Renal cortical epithelial cell (primary cell): Measurements from ENCODE around the gene GATAD2A. TPM values are rescaled to one million over a fixed set of nuclear protein-coding genes. Genes with fewer than 3 reads are reported as not detected.
"Not testable (repeated sequence)": the region's sequence is repeated elsewhere in the genome, so short reads cannot be mapped to it uniquely, and the experiment has no call there.

ENCODE experiments used
- DNase-seq: peaks from one replicate; pipeline ENCODE4 v3.0.0-alpha.2; 2011; ENCODE audit warnings: low read depth
- total RNA-seq: library from RNA; depleted of rRNA; stranded (reverse); fragments of >200 nt; gene quantifications from 2 replicates; pipeline ENCODE4 v1.2.3, GENCODE V29; 2014

GATAD2A gene
- total RNA-seq, 1 donor from 2014 or later, result 93.9 TPM

- DNase-seq, result no peak
Measured at GRCh38 chr19:19446655-19447437, 41.4 kb downstream of the GATAD2A start.

- no peak for DNase-seq
Measured at GRCh38 chr19:19447536-19448237, 42.2 kb downstream of the GATAD2A start.

GRCh38 chr19:19448238-19448544, 42.7 kb downstream of the GATAD2A start:
- no peak for DNase-seq

- no peak for DNase-seq
Measured at GRCh38 chr19:19451429-19452242, 46.2 kb downstream of the GATAD2A start.

GRCh38 chr19:19452243-19453124, 47.0 kb downstream of the GATAD2A start:
- DNase-seq, result no peak

GRCh38 chr19:19453125-19453454, 47.6 kb downstream of the GATAD2A start:
- no peak for DNase-seq

- DNase-seq, result not testable (repeated sequence)
Measured at GRCh38 chr19:19455166-19455919, 49.9 kb downstream of the GATAD2A start.

- DNase-seq, result no peak
Measured at GRCh38 chr19:19457671-19458070, 52.2 kb downstream of the GATAD2A start.

- DNase-seq, result no peak
Measured at GRCh38 chr19:19458110-19458816, 52.8 kb downstream of the GATAD2A start.

- peak; percentile 46 for DNase-seq
Measured at GRCh38 chr19:19459073-19459472, 53.6 kb downstream of the GATAD2A start.

GRCh38 chr19:19459707-19460251, 54.3 kb downstream of the GATAD2A start:
- no peak for DNase-seq

GRCh38 chr19:19460258-19460731, 54.8 kb downstream of the GATAD2A start:
- no peak for DNase-seq

- no peak for DNase-seq
Measured at GRCh38 chr19:19460761-19461265, 55.3 kb downstream of the GATAD2A start.

GRCh38 chr19:19461306-19461670, 55.8 kb downstream of the GATAD2A start:
- no peak for DNase-seq

- no peak for DNase-seq
Measured at GRCh38 chr19:19461671-19462622, 56.5 kb downstream of the GATAD2A start.

- DNase-seq, result peak; percentile 42
Measured at GRCh38 chr19:19463348-19464117, 58.1 kb downstream of the GATAD2A start.

GRCh38 chr19:19464339-19465098, 59.0 kb downstream of the GATAD2A start:
- peak; percentile 88 for DNase-seq
